Parathyroid adenoma (tissue), 2 donors: Measurements from ENCODE around the gene HORMAD2.

Source experiments
- H2AFZ ChIP-seq: fragments of 300-600 bp; sonication (generic); one replicate; pipeline ENCODE4 v1.7.0; 2017; ENCODE audit warnings: antibody characterized with exemption, mild to moderate bottlenecking
- H3K27ac ChIP-seq: fragments of 300-600 bp; sonication (generic); one replicate; pipeline ENCODE4 v1.7.0; 2017
- H3K27me3 ChIP-seq: fragments of 300-600 bp; sonication (generic); one replicate; pipeline ENCODE4 v1.7.0; 2017; ENCODE audit warnings: low read length; ENCODE audit not compliant: control insufficient read depth, insufficient read depth
- H3K36me3 ChIP-seq: fragments of 300-600 bp; sonication (generic); one replicate; pipeline ENCODE4 v1.7.0; 2017; ENCODE audit warnings: low read length; ENCODE audit not compliant: control insufficient read depth, insufficient read depth
- H3K4me1 ChIP-seq: fragments of 300-600 bp; sonication (generic); one replicate; pipeline ENCODE4 v1.7.0; 2017; ENCODE audit warnings: control low read depth
- H3K4me2 ChIP-seq: fragments of 300-600 bp; sonication (generic); one replicate; pipeline ENCODE4 v1.7.0; 2017; ENCODE audit warnings: low read length
- H3K4me3 ChIP-seq: fragments of 300-600 bp; sonication (generic); one replicate; pipeline ENCODE4 v1.7.0; 2017; ENCODE audit warnings: low read depth, low read length
- H3K79me2 ChIP-seq: fragments of 300-600 bp; sonication (generic); one replicate; pipeline ENCODE4 v1.7.0; 2017; ENCODE audit warnings: control low read depth
- H3K9ac ChIP-seq: fragments of 300-600 bp; sonication (generic); one replicate; pipeline ENCODE4 v1.7.0; 2017; ENCODE audit warnings: mild to moderate bottlenecking
- H3K9me3 ChIP-seq: fragments of 300-600 bp; sonication (generic); one replicate; pipeline ENCODE4 v1.7.0; 2017; ENCODE audit warnings: low read length; ENCODE audit not compliant: control insufficient read depth
- TF ChIP-seq, protein P1 (sequence below): fragments of 300-600 bp; sonication (generic); IDR thresholded peaks from one replicate; pipeline ENCODE4 v1.7.0; 2017; ENCODE audit warnings: antibody characterized with exemption, mild to moderate bottlenecking
- donor health status: primary hyperparathyroidism.

HORMAD2 gene

DNA sequence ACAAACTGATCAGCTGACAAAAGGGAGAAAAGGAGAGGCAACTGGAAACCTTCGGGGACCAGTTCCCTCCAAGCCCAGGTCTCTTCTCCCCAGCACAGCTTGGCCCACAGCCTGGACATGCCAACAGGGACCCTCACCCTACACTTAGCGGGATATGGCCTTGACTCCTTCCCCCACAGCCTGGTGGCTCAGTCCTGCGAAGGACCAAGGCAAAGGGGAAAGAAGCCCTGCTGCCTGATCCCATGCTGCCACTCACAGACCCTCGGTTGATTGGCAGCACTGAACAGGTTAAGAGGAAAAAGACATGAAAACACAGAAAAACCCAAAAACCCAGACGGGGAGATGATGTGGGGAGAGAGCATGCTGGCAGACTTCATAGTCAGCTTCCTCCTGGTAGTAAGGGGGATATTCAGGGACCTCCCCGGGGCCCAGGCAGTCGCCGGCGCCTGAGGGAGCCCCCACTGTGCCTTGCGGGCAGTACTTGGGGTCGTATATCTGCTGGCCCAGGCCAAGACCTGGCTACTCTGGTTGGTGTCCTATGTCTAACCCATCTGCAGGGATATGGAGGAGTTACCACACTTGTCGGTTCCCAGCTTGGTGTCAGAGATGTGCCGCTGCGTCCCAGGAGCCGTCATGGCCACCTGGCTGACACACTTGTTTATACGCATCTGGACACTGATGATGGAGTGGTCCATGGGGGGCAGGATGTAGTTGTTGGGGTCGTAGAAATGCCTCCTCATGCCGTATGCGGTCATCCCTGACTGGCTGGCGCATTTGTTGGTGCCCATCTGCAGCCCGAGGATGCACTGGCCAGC lies 34.2 kb upstream of the HORMAD2 start:
- no peak overlapping the region for H3K4me3 ChIP-seq
- no peaks in the 10 kb centered on the region for H3K9me3 ChIP-seq
- H3K27me3 ChIP-seq: no peaks in the 10 kb centered on the region
- no peak overlapping the region for H3K4me2 ChIP-seq
- no peak overlapping the region for H3K9ac ChIP-seq
- no peaks in the 10 kb centered on the region for H3K36me3 ChIP-seq
- H2AFZ ChIP-seq: no peak overlapping the region
- TF ChIP-seq, protein P1, sequence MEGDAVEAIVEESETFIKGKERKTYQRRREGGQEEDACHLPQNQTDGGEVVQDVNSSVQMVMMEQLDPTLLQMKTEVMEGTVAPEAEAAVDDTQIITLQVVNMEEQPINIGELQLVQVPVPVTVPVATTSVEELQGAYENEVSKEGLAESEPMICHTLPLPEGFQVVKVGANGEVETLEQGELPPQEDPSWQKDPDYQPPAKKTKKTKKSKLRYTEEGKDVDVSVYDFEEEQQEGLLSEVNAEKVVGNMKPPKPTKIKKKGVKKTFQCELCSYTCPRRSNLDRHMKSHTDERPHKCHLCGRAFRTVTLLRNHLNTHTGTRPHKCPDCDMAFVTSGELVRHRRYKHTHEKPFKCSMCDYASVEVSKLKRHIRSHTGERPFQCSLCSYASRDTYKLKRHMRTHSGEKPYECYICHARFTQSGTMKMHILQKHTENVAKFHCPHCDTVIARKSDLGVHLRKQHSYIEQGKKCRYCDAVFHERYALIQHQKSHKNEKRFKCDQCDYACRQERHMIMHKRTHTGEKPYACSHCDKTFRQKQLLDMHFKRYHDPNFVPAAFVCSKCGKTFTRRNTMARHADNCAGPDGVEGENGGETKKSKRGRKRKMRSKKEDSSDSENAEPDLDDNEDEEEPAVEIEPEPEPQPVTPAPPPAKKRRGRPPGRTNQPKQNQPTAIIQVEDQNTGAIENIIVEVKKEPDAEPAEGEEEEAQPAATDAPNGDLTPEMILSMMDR: no peak
- H3K79me2 ChIP-seq: no peaks in the 10 kb centered on the region
- no peaks in the 10 kb centered on the region for H3K4me1 ChIP-seq
- no peak overlapping the region for H3K27ac ChIP-seq

DNA sequence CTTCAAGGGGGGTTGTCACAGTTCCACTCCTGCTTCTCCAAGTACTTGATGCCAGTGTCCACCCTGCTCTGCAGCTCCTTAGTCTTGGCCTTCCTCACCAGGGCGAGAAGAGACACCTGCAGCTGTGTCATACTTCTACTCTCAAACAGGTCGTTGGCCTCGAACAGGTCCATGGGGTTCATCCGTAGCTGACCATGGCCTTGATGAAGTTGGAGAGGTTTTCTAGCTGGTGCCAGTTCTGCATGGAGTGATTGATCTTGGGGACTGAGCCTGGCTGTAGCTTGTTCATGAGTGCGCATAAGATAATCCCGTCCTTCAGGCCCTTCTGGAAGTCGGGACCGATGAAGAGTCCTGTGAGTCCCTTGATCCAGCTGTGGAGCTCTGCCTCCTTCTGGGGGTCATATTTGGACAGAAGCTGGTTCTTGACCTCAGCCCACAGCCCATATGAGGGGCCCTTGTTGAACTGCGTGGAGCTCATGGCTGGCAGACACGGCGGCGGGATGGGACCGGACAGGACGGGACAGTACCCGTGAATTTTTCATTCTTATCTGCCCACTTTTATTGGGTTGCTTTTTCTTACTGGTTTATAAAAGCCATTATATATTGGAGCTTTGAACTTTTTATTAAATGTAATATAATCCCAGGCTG lies 33.4 kb upstream of the HORMAD2 start:
- H3K4me3 ChIP-seq: no peak overlapping the region
- no peaks in the 10 kb centered on the region for H3K9me3 ChIP-seq
- no peaks in the 10 kb centered on the region for H3K4me1 ChIP-seq
- no peak overlapping the region for H3K27ac ChIP-seq
- H3K79me2 ChIP-seq: no peaks in the 10 kb centered on the region
- H3K36me3 ChIP-seq: no peaks in the 10 kb centered on the region
- H3K4me2 ChIP-seq: no peak overlapping the region
- H3K27me3 ChIP-seq: no peaks in the 10 kb centered on the region
- TF ChIP-seq, protein P1: no peak
- no peak overlapping the region for H3K9ac ChIP-seq
- no peak overlapping the region for H2AFZ ChIP-seq

DNA sequence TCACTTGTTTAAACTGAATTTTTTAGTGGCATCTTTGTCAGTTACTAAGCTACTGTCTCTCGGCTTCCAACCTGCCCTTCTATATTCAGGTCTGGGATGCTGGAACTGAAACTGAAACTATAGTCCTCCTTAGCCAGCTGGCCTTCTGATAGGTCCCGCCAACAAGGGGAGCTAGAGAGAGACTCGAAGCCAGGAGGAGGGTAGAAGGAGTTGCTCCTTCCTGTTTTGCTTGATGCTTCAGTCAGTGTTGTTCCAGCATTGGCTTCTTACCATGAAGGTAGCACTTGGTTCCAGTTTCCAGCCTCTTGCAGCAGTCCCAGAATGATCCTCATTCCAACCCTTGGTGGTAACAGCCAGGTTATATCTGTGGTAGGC lies 32.9 kb upstream of the HORMAD2 start:
- H3K36me3 ChIP-seq: no peaks in the 10 kb centered on the region
- TF ChIP-seq, protein P1: no peak

DNA sequence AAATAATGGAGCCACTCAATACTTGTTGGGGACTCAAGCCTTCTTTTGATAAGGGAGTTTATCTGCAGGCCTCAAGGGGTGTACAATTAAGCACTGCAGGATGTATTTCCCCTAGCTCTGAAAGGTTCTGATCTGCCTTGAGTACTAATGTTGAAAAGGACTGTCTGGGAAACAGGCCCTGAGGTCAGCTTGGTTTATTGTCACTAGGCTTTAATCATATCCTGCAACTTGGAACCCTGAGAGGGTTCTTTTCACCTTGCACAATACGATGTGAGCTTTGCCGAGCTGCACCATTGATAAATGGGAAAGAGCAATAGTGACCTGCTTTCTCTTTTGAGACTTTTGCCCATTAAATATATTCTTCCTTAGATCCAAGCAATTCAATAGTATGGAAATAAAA lies 31.6 kb upstream of the HORMAD2 start:
- H3K9me3 ChIP-seq: no peaks in the 10 kb centered on the region
- no peaks in the 10 kb centered on the region for H3K4me1 ChIP-seq
- no peaks in the 10 kb centered on the region for H3K36me3 ChIP-seq
- TF ChIP-seq, protein P1: no peak
- H3K4me2 ChIP-seq: no peak overlapping the region
- H3K79me2 ChIP-seq: no peaks in the 10 kb centered on the region
- H3K9ac ChIP-seq: no peak overlapping the region
- H3K27ac ChIP-seq: no peak overlapping the region
- H3K4me3 ChIP-seq: no peak overlapping the region
- H3K27me3 ChIP-seq: no peaks in the 10 kb centered on the region
- H2AFZ ChIP-seq: no peak overlapping the region

More for the DNA sequence above, 32.9 kb upstream of the HORMAD2 start:
- H3K4me2 ChIP-seq: no peak overlapping the region
- H3K4me3 ChIP-seq: no peak overlapping the region
- no peak overlapping the region for H3K9ac ChIP-seq
- no peaks in the 10 kb centered on the region for H3K4me1 ChIP-seq
- H3K79me2 ChIP-seq: no peaks in the 10 kb centered on the region
- no peaks in the 10 kb centered on the region for H3K27me3 ChIP-seq
- no peak overlapping the region for H3K27ac ChIP-seq
- H2AFZ ChIP-seq: no peak overlapping the region
- H3K9me3 ChIP-seq: no peaks in the 10 kb centered on the region
